ENCODE results near the gene UBXN7.
"Not testable (repeated sequence)": the region's sequence is repeated elsewhere in the genome, so short reads cannot be mapped to it uniquely, and the experiment has no call there.

Gene UBXN7

GRCh38 chr3:196440041-196440537 lies 7.9 kb upstream of the UBXN7 start:
- Mint-ChIP-seq H3K4me3 (no peak overlapping the region), H3K27me3 (no peaks in the 10 kb centered on the region), H3K27ac (no peak overlapping the region), H3K9me3 (no peaks in the 10 kb centered on the region), H3K36me3 (ENCODE audit: low read depth) (no peaks in the 10 kb centered on the region), H3K4me1 (ENCODE audit: low read depth) (peaks cover 8% of the 10 kb centered on the region)
- intact Hi-C loops (cut with micrococcal nuclease): no loop called here

DNA sequence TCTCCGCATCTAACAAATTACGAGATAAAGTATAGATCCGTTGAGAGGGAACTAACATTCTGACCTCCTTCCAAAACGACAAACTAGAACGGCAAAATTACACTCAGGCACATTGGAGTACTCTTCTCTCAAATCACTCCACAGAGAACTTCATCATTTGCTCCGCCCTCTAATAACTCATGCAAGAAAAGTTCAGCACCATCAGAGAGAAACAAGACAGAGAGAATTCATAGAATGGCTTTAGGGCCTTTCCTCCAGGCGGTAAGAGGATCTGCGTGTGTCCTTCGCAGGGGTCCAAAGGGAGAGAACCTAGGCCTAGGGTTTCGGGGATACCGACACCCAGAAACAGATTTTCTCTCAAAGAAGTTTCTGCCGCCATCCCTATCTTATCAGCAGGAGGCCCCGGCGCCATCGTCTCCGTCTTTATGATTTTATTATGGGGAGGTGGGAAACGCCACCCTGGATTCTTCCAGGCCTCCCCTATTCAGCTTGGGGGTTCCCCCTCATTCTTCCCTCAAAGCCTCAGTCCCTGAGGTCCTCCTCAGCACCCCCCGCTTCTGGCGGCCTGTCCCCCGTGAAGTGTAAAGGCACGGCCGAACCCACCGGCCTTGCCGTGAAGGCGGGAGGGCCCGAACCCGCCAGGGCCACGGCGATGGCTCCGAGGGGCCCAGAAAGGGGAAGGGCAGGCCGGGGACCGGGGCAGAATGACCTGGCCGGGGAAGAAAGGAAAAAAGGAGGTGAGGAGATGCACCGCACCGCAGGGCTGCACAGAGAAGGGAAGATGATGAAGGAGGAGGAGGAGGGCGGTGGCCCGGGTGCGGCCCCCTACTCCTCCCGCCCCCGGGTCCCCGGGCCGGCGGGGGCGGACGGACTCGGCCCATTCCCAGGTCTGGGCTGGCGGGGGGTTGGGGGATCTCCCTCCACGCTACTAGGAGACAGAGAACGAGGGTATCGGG lies 768 bp downstream of the UBXN7 start:
- H3K27me3 Mint-ChIP-seq: no peaks in the 10 kb centered on the region
- H3K4me3 Mint-ChIP-seq: peak overlapping the region; percentile 98
- peak overlapping the region; percentile 94 for H3K27ac Mint-ChIP-seq
- H3K4me1 Mint-ChIP-seq (ENCODE audit: low read depth): peaks cover 17% of the 10 kb centered on the region
- H3K36me3 Mint-ChIP-seq (ENCODE audit: low read depth): peaks cover 33% of the 10 kb centered on the region
- H3K9me3 Mint-ChIP-seq: no peaks in the 10 kb centered on the region
- intact Hi-C loops (cut with micrococcal nuclease): loop anchor here (5.0 kb wide), 1 partner anchor 114 kb away; the partner anchor contains the start of gene DYNLT2B

DNA sequence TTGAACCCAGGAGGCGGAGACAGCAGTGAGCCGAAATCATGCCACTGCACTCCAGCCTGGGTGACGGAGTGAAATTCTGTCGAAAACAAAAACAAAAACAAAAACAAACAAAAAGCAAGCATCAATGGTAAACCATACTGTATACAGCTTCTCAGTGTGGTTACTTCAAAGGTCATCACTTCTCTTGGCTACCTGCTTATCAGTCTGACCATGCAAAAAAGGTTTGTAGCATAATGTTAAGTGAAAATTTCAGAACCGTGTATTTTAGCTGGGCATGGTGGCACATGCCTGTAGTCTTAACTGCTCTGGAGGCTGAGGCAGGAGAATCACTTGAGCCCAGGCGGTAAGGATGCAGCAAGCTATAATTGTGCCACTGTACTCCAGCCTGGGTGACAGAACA lies 4.2 kb downstream of the UBXN7 start:
- no peak overlapping the region for H3K27ac Mint-ChIP-seq
- no peaks in the 10 kb centered on the region for H3K9me3 Mint-ChIP-seq
- peaks cover 34% of the 10 kb centered on the region for H3K4me1 Mint-ChIP-seq (ENCODE audit: low read depth)
- no peak overlapping the region for H3K4me3 Mint-ChIP-seq
- intact Hi-C loops (cut with micrococcal nuclease): no loop called here
- peaks cover 57% of the 10 kb centered on the region for H3K36me3 Mint-ChIP-seq (ENCODE audit: low read depth)
- H3K27me3 Mint-ChIP-seq: no peaks in the 10 kb centered on the region

DNA sequence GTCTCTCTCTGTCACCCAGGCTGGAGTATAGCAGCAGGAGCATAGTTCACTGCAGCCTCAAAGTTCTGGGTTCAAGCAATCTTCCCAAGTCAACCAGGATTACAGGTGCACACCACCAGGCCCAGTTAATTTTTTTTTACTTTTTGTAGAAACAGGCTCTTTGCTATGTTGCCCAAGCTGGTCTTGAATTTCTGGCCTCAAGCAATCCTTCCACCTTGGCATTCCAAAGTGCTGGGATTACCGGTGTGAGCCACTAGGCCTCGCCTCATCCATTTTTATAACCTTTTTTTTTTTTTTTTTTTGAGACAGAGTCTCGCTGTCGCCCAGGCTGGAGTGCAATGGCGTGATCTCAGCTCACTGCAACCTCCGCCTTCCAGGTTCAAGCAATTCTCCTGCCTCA lies 7.8 kb downstream of the UBXN7 start:
- H3K27me3 Mint-ChIP-seq; H3K9me3 Mint-ChIP-seq; intact Hi-C loops (cut with micrococcal nuclease); H3K27ac Mint-ChIP-seq; H3K4me3 Mint-ChIP-seq: not testable (repeated sequence)
- peaks cover 42% of the 10 kb centered on the region for H3K36me3 Mint-ChIP-seq (ENCODE audit: low read depth)
- peaks cover 46% of the 10 kb centered on the region for H3K4me1 Mint-ChIP-seq (ENCODE audit: low read depth)

DNA sequence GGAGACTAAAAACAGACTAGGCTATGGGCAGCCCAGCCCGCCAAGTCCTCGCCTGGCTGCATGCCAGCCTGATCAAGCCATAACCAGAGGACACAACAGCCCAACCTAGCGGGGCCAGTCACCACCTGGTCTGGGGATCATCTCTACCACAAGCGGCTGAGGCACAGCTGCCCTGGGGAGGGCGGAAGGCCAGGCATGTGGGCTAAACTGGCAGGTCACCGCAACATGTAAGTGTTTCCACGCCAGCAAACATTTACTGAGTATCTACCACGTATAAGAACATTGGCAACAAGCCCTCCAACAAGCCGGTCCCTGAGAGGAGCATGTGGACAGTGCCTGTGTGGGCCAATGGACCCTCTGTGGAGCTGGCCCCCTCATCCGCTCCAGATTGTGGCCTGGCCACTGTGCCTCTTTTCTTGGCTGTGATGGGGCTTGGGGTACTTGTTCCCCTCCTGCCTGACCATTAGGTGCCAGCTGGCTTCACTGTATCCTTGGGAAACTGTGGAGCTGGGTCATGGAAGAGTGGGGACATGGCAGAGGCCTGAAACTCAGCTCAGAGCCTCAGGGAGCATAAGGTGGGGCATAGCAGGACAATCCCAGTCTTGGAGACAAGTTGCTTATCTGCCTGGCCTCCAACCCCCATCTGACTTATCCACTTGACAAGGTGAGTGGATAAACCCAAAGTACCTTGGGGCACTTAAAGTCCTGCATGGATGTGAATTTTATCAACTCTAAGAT lies 9.0 kb downstream of the UBXN7 start:
- peak overlapping the region; percentile 34 for H3K27ac Mint-ChIP-seq
- H3K4me1 Mint-ChIP-seq (ENCODE audit: low read depth): peaks cover 54% of the 10 kb centered on the region
- no peaks in the 10 kb centered on the region for H3K27me3 Mint-ChIP-seq
- intact Hi-C loops (cut with micrococcal nuclease): no loop called here
- no peaks in the 10 kb centered on the region for H3K9me3 Mint-ChIP-seq
- no peak overlapping the region for H3K4me3 Mint-ChIP-seq
- peaks cover 42% of the 10 kb centered on the region for H3K36me3 Mint-ChIP-seq (ENCODE audit: low read depth)

- H3K27me3 Mint-ChIP-seq; H3K4me3 Mint-ChIP-seq; intact Hi-C loops (cut with micrococcal nuclease); H3K9me3 Mint-ChIP-seq: not testable (repeated sequence)
- peaks cover 33% of the 10 kb centered on the region for H3K36me3 Mint-ChIP-seq (ENCODE audit: low read depth)
- H3K4me1 Mint-ChIP-seq (ENCODE audit: low read depth): peaks cover 63% of the 10 kb centered on the region
- peak overlapping the region; percentile 34 for H3K27ac Mint-ChIP-seq
Measured at GRCh38 chr3:196421668-196422067, 10.6 kb downstream of the UBXN7 start.

DNA sequence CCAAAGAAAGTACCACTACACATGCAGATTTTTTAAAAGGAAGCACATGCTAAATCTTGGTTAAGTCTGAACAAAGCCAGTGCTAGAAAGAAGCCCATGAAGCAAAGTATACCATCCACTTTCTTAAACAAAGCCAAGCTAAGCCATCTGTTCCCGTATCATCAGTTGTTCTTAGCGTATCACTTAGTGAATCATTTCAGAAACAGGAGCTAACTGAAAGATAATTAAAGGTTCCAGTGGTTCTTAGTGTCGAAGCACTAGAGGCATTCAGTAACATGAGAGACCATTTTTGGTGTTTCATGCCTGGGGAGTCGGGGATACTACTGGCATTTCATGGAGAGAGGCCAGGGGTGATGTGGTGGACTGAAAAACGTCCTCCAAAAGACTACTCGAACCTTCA lies 12.8 kb downstream of the UBXN7 start:
- Mint-ChIP-seq H3K4me3 (no peak overlapping the region), H3K36me3 (ENCODE audit: low read depth) (peaks cover 12% of the 10 kb centered on the region), H3K27ac (no peak overlapping the region), H3K9me3 (no peaks in the 10 kb centered on the region), H3K4me1 (ENCODE audit: low read depth) (peaks cover 65% of the 10 kb centered on the region), H3K27me3 (no peaks in the 10 kb centered on the region)
- intact Hi-C loops (cut with micrococcal nuclease): no loop called here

- Mint-ChIP-seq H3K27me3 (no peaks in the 10 kb centered on the region), H3K36me3 (ENCODE audit: low read depth) (peaks cover 9% of the 10 kb centered on the region), H3K27ac (no peak overlapping the region), H3K9me3 (no peaks in the 10 kb centered on the region), H3K4me1 (ENCODE audit: low read depth) (peaks cover 72% of the 10 kb centered on the region), H3K4me3 (no peak overlapping the region)
- intact Hi-C loops (cut with micrococcal nuclease): no loop called here
Measured at GRCh38 chr3:196418601-196419000, 13.6 kb downstream of the UBXN7 start.

DNA sequence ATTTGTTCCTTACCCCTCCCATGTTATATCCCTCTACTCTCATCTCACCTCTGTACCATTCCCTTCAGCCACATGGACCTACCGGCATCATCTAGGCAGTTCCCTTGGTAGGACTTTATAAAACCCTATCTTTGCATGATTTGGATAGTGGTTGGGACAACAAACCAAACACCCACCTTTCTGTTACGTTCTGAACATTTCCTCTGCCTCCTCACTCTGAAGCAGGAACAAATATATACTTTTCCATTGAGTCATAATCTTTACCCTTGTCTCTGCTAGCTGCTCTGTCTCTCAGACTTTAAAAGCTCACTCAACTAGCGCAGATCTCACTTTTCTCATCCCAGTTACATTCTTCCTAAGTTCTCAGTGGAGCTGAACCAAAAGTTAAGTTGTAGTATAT lies 17.8 kb downstream of the UBXN7 start:
- H3K27me3 Mint-ChIP-seq: no peaks in the 10 kb centered on the region
- peaks cover 65% of the 10 kb centered on the region for H3K4me1 Mint-ChIP-seq (ENCODE audit: low read depth)
- intact Hi-C loops (cut with micrococcal nuclease): no loop called here
- peak overlapping the region; percentile 4 for H3K27ac Mint-ChIP-seq
- H3K9me3 Mint-ChIP-seq: no peaks in the 10 kb centered on the region
- peaks cover 9% of the 10 kb centered on the region for H3K36me3 Mint-ChIP-seq (ENCODE audit: low read depth)
- no peak overlapping the region for H3K4me3 Mint-ChIP-seq

DNA sequence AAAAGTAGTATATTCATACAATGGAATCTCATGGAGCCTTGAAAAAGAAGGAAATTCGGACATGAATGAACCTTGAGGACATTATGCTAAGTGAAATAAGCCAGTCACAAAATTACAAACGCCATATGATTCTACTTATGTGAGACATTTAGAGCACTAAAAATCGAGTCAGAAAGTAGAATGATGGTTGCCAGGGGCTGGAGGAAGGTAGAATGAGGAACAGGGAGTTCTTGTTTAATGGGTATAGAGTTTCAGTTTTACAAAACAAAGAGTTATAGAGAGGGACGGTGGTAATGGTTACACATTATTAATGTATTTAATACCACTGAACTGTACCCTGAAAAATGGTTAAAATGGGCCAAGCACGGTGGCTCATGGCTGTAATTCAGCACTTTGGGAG lies 19.5 kb downstream of the UBXN7 start:
- peak overlapping the region; percentile 69 for H3K27ac Mint-ChIP-seq
- peaks cover 9% of the 10 kb centered on the region for H3K9me3 Mint-ChIP-seq
- peaks cover 58% of the 10 kb centered on the region for H3K4me1 Mint-ChIP-seq (ENCODE audit: low read depth)
- H3K27me3 Mint-ChIP-seq: no peaks in the 10 kb centered on the region
- intact Hi-C loops (cut with micrococcal nuclease): no loop called here
- H3K36me3 Mint-ChIP-seq (ENCODE audit: low read depth): peaks cover 15% of the 10 kb centered on the region
- H3K4me3 Mint-ChIP-seq: peak overlapping the region; percentile 25

- intact Hi-C loops (cut with micrococcal nuclease): no loop called here
- H3K36me3 Mint-ChIP-seq (ENCODE audit: low read depth): peaks cover 36% of the 10 kb centered on the region
- no peaks in the 10 kb centered on the region for H3K27me3 Mint-ChIP-seq
- H3K9me3 Mint-ChIP-seq: peaks cover 9% of the 10 kb centered on the region
- H3K4me1 Mint-ChIP-seq (ENCODE audit: low read depth): peaks cover 40% of the 10 kb centered on the region
- H3K4me3 Mint-ChIP-seq: no peak overlapping the region
- H3K27ac Mint-ChIP-seq: no peak overlapping the region
Measured at GRCh38 chr3:196409409-196409808, 22.8 kb downstream of the UBXN7 start.

GRCh38 chr3:196408565-196409300 lies 23.5 kb downstream of the UBXN7 start:
- Mint-ChIP-seq H3K27me3 (no peaks in the 10 kb centered on the region), H3K27ac (no peak overlapping the region)
- intact Hi-C loops (cut with micrococcal nuclease): no loop called here

GRCh38 chr3:196406811-196407470 lies 25.3 kb downstream of the UBXN7 start:
- intact Hi-C loops (cut with micrococcal nuclease): no loop called here
- Mint-ChIP-seq H3K36me3 (ENCODE audit: low read depth) (peaks cover 48% of the 10 kb centered on the region), H3K9me3 (peaks cover 9% of the 10 kb centered on the region), H3K4me1 (ENCODE audit: low read depth) (peaks cover 19% of the 10 kb centered on the region), H3K4me3 (no peak overlapping the region), H3K27ac (no peak overlapping the region), H3K27me3 (no peaks in the 10 kb centered on the region)

More at GRCh38 chr3:196408565-196409300, 23.5 kb downstream of the UBXN7 start:
- Mint-ChIP-seq H3K4me1 (ENCODE audit: low read depth) (peaks cover 34% of the 10 kb centered on the region), H3K9me3 (peaks cover 9% of the 10 kb centered on the region), H3K4me3 (no peak overlapping the region), H3K36me3 (ENCODE audit: low read depth) (peaks cover 39% of the 10 kb centered on the region)
